Esophagus squamous epithelium (tissue), 5 donors: ENCODE measurements around the gene FAIM2. TPM values are rescaled to one million over a fixed set of nuclear protein-coding genes. Genes with fewer than 3 reads are reported as not detected.
A peak's percentile ranks its signal among the peaks of the same experiment; 100 is the strongest.

ENCODE experiments used
- DNase-seq: peaks from one replicate; lab custom pipeline; 2025; lab: John Stamatoyannopoulos, UW
- H3K27ac ChIP-seq, 4 donors: fragments of 200-600 bp; sonication (generic); one replicate each; pipeline ENCODE4 v1.5.1; 2016 to 2019; ENCODE audit warnings: mild to moderate bottlenecking in 1 of 4
- H3K27me3 ChIP-seq, 4 donors: fragments of 200-600 bp; sonication (generic); 1 replicate in 3 of 4; 2 replicates in 1 of 4; pipeline versions ENCODE4 v1.5.1 to v1.6.0; 2017 to 2021; ENCODE audit warnings: antibody characterized with exemption in 1 of 4
- H3K36me3 ChIP-seq, 3 donors: fragments of 200-600 bp; sonication (generic); one replicate each; pipeline ENCODE4 v1.5.1; 2016 to 2019
- H3K4me1 ChIP-seq, 3 donors: fragments of 200-600 bp; sonication (generic); one replicate each; pipeline ENCODE4 v1.5.1; 2017 to 2019
- H3K4me3 ChIP-seq, 4 donors: fragments of 200-600 bp; sonication (generic); 1 replicate in 3 of 4; 2 replicates in 1 of 4; pipeline ENCODE4 v1.5.1; 2016 to 2019; ENCODE audit warnings: mild to moderate bottlenecking in 2 of 4, moderate library complexity in 1 of 4
- H3K9me3 ChIP-seq, 3 donors: fragments of 200-600 bp; sonication (generic); one replicate each; pipeline ENCODE4 v1.5.1; 2016 to 2019
- POLR2A ChIP-seq, 4 donors: fragments of 450-650 bp; IDR thresholded peaks; one replicate each; pipeline ENCODE4 v1.6.1; 2017; ENCODE audit warnings: antibody characterized with exemption in 4 of 4, mild to moderate bottlenecking in 4 of 4, moderate library complexity in 3 of 4
- WGBS, 2 donors: methylation state at CpG; one replicate each; pipeline ENCODE4 v1.1.5; 2018; 5-methylcytosine and 5-hydroxymethylcytosine counted together
- intact Hi-C: fragments of 100-400 bp; cut with DNase I; formaldehyde crosslinking; loops from one replicate; pipeline ENCODE4 v1.15.0; 2022
- total RNA-seq, 4 donors: library from RNA; depleted of rRNA; stranded (reverse); fragments of >200 nt; gene quantifications; one replicate each; pipeline ENCODE4 v1.1.0, GENCODE V29; 2016
- TF ChIP-seq, protein P1 (sequence below), 6 experiments: fragments of 450-650 bp in 4 of 6; fragments of 200-600 bp in 2 of 6; sonication (generic) in 2 of 6; IDR thresholded peaks; one replicate each; pipeline ENCODE4 v1.5.1; 2016 to 2019; ENCODE audit warnings: antibody characterized with exemption in 6 of 6, mild to moderate bottlenecking in 4 of 6, moderate library complexity in 4 of 6
- donor health status: DM: yes; HTN: yes; CAD: no.

FAIM2 gene
- total RNA-seq, 4 donors from 2014 or later = 0.13 to 2.9 (median 0.23) TPM

DNA sequence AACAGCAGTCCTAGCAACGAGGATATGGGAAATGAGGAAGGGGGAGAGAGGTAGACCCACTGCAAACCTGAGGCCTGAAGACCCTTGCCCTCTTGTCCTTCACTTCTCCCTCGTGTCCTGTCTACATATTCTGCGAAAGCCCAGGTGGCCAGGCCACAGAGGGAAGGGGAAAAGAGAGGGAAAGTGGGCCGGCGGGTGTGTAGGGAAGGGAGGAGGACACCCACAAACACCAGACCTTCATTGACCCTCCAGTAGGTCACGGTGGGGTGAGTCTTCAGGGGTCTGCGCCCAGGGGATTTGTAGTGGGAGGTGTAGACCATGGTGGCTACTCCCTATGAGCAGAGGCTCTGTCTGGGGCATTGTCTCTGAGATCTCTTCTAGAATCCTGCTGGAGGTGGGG, 3.8 kb downstream of the FAIM2 start:
- H3K4me3 ChIP-seq = no peak overlapping the region
- 90 to 100% methylated on average over 4 to 5 of the region's 7 CpGs for WGBS, 2 donors

DNA sequence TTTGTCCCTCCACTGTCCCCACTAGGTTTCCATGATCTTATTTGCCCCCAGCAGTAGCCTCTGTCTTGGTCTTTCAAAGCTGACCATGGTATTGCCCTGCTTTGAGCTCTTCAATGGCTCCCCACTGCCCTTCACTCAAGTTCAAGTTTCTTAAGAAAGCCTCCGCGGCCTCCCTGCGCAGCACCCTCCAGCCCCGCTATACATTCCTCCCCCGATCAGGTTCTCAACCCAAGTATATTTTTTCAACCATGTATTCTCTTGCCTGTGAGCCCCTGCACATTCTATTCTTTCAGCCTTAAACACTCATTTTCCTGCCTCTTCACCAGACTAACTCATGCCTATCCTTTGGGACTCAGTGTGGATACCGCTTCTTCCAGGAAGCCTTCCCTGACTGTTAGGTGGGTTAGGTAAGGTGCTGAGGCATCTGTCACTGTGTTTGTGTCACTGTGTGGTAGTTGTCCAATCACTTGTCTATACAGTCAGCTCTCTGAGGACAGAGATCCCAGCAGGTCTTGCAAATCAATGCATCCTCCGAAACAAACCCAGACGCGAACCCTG, 4.3 kb downstream of the FAIM2 start:
- 91% methylated on average over 9 of the region's 9 CpGs for WGBS, 2 donors
- H3K36me3 ChIP-seq = no peaks in the 10 kb centered on the region
- no peaks in the 10 kb centered on the region for H3K9me3 ChIP-seq
- DNase-seq = no peak
- H3K27ac ChIP-seq = no peak overlapping the region
- intact Hi-C loops = no loop called here
- no peak overlapping the region for H3K4me3 ChIP-seq
- H3K27me3 ChIP-seq = peaks cover 0 to 23% (median 0%) of the 10 kb centered on the region in 4 donors
- peaks cover 35 to 48% (median 38%) of the 10 kb centered on the region in 3 donors for H3K4me1 ChIP-seq
- TF ChIP-seq, protein P1, sequence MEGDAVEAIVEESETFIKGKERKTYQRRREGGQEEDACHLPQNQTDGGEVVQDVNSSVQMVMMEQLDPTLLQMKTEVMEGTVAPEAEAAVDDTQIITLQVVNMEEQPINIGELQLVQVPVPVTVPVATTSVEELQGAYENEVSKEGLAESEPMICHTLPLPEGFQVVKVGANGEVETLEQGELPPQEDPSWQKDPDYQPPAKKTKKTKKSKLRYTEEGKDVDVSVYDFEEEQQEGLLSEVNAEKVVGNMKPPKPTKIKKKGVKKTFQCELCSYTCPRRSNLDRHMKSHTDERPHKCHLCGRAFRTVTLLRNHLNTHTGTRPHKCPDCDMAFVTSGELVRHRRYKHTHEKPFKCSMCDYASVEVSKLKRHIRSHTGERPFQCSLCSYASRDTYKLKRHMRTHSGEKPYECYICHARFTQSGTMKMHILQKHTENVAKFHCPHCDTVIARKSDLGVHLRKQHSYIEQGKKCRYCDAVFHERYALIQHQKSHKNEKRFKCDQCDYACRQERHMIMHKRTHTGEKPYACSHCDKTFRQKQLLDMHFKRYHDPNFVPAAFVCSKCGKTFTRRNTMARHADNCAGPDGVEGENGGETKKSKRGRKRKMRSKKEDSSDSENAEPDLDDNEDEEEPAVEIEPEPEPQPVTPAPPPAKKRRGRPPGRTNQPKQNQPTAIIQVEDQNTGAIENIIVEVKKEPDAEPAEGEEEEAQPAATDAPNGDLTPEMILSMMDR (IDR thresholded peaks at IDR 0.05) = no peak
- no peak for TF ChIP-seq POLR2A (IDR thresholded peaks at IDR 0.05)

More for the DNA sequence above, 3.8 kb downstream of the FAIM2 start:
- H3K27me3 ChIP-seq = peaks cover 0 to 26% (median 0%) of the 10 kb centered on the region in 4 donors
- no peak for TF ChIP-seq POLR2A (IDR thresholded peaks at IDR 0.05)
- TF ChIP-seq, protein P1 (IDR thresholded peaks at IDR 0.05) = no peak
- no peak overlapping the region for H3K27ac ChIP-seq
- peaks cover 32 to 48% (median 35%) of the 10 kb centered on the region in 3 donors for H3K4me1 ChIP-seq
- no peaks in the 10 kb centered on the region for H3K9me3 ChIP-seq
- no peaks in the 10 kb centered on the region for H3K36me3 ChIP-seq
- no peak for DNase-seq
- intact Hi-C loops = no loop called here

DNA sequence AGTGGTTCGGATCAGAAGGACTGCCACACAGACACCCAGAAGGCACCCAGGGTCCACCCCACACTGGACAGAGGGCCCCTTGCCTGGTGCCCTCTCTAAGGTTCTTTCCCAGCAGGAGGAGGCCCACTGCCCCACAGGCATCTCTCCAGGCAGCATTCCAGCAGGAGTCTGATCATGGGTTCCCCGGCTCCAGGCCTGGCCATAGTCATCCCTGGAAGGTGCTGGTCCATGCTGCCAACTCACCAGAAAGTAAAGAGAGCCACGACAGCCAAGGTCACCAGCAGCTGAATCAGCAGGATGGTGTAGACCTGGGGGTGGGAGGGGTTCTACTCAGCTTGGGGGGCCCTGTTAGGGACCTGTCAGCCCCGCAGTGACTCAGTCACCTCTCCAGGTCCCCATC, 6.4 kb downstream of the FAIM2 start:
- intact Hi-C loops = no loop called here
- Histone ChIP-seq H3K4me1 (peaks cover 25 to 43% (median 35%) of the 10 kb centered on the region in 3 donors), H3K4me3 (no peak overlapping the region), H3K27ac (no peak overlapping the region), H3K9me3 (no peaks in the 10 kb centered on the region), H3K36me3 (no peaks in the 10 kb centered on the region), H3K27me3 (peaks cover 0 to 4% (median 0%) of the 10 kb centered on the region in 4 donors)
- DNase-seq = no peak
- TF ChIP-seq POLR2A (IDR thresholded peaks at IDR 0.05) = no peak
- TF ChIP-seq, protein P1 (IDR thresholded peaks at IDR 0.05) = no peak
- 20 to 83% methylated on average over 1 of the region's 4 CpGs for WGBS, 2 donors

DNA sequence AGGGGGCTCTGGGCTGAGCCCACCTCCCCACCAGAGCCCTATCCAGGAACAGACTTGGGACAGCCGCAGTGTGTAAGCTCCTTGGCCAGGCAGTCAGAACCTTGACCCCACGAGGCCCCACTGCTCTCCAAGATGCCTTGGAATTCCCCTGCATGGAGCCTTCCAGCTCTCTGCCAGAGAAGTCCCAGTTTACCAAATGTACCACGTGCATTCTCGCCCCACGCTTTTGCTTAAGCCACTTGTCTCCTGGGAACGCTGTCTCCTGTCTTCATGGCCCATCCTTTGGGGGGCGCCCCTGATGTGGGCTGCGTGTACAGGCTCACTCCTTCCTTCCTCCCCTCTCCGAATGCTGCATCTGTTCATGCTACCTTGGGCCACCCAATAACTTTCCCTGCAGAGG, 7.9 kb downstream of the FAIM2 start:
- 37 to 53% methylated on average over 8 to 9 of the region's 9 CpGs for WGBS, 2 donors
- H3K27me3 ChIP-seq = peaks cover 0 to under 1% (median 0%) of the 10 kb centered on the region in 4 donors
- no peaks in the 10 kb centered on the region for H3K36me3 ChIP-seq
- TF ChIP-seq, protein P1 (IDR thresholded peaks at IDR 0.05) = no peak
- TF ChIP-seq POLR2A (IDR thresholded peaks at IDR 0.05) = no peak
- H3K4me1 ChIP-seq = peaks cover 25 to 43% (median 35%) of the 10 kb centered on the region in 3 donors
- H3K27ac ChIP-seq = peak overlapping the region; percentile 68 to 82 (median 78)
- intact Hi-C loops = no loop called here
- H3K9me3 ChIP-seq = no peaks in the 10 kb centered on the region
- H3K4me3 ChIP-seq = no peak overlapping the region
- DNase-seq = no peak

DNA sequence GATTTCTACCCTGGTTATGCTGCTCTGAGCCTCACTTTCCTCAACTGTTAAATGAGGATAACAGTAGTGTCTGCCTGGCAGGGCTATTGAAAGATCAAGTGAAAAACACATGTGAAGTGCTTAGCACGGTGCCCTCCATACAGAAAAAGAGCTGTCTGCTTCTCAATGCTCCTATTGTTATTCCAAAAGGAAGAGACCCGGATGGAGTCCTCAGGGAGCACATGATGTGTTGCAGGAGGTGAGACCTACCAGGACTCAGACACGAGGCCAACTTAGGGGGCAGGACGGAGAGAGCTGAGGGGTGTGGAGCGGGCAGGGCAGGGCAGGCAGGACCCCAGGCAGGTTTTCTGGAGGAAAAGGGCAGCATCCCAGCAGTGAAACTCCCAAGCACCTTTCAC, 8.9 kb downstream of the FAIM2 start:
- Histone ChIP-seq H3K27ac (peak overlapping the region; percentile 68 to 82 (median 78)), H3K27me3 (no peaks in the 10 kb centered on the region), H3K9me3 (no peaks in the 10 kb centered on the region), H3K4me1 (peaks cover 25 to 43% (median 35%) of the 10 kb centered on the region in 3 donors), H3K36me3 (no peaks in the 10 kb centered on the region), H3K4me3 (no peak overlapping the region)
- intact Hi-C loops = no loop called here
- TF ChIP-seq, protein P1 (IDR thresholded peaks at IDR 0.05) = no peak
- no peak for TF ChIP-seq POLR2A (IDR thresholded peaks at IDR 0.05)
- 24% methylated on average over 3 of the region's 5 CpGs; no CpG with 5 or more reads in 1 of the 2 donors for WGBS, 2 donors
- DNase-seq = no peak
